Fibroblast of the aortic adventitia (primary cell): ENCODE data around the gene IFNA1. TPM values are rescaled to one million over a fixed set of nuclear protein-coding genes. Genes with fewer than 3 reads are reported as not detected.
A peak's percentile ranks its signal among the peaks of the same experiment; 100 is the strongest.
"Not testable (repeated sequence)": the region's sequence is repeated elsewhere in the genome, so short reads cannot be mapped to it uniquely, and the experiment has no call there.

Experiments used
- DNase-seq: peaks from one replicate; pipeline ENCODE4 v3.0.0-alpha.2; 2010; ENCODE audit warnings: low read depth
- H3K4me3 ChIP-seq: 2 replicates; pipeline ENCODE4 v1.5.1; 2011; ENCODE audit warnings: low read depth, mild to moderate bottlenecking, control low read depth, low read length, moderate library complexity
- CTCF ChIP-seq: IDR thresholded peaks from 2 replicates; pipeline ENCODE4 v1.5.1; 2011; ENCODE audit warnings: mild to moderate bottlenecking, low read length, control low read depth, inconsistent platforms; ENCODE audit not compliant: insufficient read depth
- total RNA-seq: library from RNA; depleted of rRNA; stranded (reverse); fragments of >200 nt; gene quantifications from 2 replicates; pipeline ENCODE4 v1.2.3, GENCODE V29; 2012; ENCODE audit warnings: low replicate concordance

IFNA1 gene
- total RNA-seq, 1 donor = not detected

GRCh38 chr9:21415493-21416267 is 24.6 kb upstream of the IFNA1 start:
- DNase-seq = no peak

GRCh38 chr9:21428235-21428634 is 12.0 kb upstream of the IFNA1 start:
- DNase-seq = no peak
- no peak for TF ChIP-seq CTCF
- H3K4me3 ChIP-seq = no peak overlapping the region

More at GRCh38 chr9:21415493-21416267, 24.6 kb upstream of the IFNA1 start:
- H3K4me3 ChIP-seq = no peak overlapping the region
- no peak for TF ChIP-seq CTCF

GRCh38 chr9:21429191-21429590 is 11.0 kb upstream of the IFNA1 start:
- H3K4me3 ChIP-seq = no peak overlapping the region
- no peak for DNase-seq
- no peak for TF ChIP-seq CTCF

GRCh38 chr9:21432672-21433425 is 7.4 kb upstream of the IFNA1 start:
- no peak overlapping the region for H3K4me3 ChIP-seq
- no peak for TF ChIP-seq CTCF
- no peak for DNase-seq

GRCh38 chr9:21434202-21435014 is 5.8 kb upstream of the IFNA1 start:
- H3K4me3 ChIP-seq = no peak overlapping the region
- peak; percentile 61 for TF ChIP-seq CTCF
- peak; percentile 83 for DNase-seq

GRCh38 chr9:21435015-21435383 is 5.2 kb upstream of the IFNA1 start:
- not testable (repeated sequence) for DNase-seq, H3K4me3 ChIP-seq
